ENCODE measurements around the gene AACS.

DNA sequence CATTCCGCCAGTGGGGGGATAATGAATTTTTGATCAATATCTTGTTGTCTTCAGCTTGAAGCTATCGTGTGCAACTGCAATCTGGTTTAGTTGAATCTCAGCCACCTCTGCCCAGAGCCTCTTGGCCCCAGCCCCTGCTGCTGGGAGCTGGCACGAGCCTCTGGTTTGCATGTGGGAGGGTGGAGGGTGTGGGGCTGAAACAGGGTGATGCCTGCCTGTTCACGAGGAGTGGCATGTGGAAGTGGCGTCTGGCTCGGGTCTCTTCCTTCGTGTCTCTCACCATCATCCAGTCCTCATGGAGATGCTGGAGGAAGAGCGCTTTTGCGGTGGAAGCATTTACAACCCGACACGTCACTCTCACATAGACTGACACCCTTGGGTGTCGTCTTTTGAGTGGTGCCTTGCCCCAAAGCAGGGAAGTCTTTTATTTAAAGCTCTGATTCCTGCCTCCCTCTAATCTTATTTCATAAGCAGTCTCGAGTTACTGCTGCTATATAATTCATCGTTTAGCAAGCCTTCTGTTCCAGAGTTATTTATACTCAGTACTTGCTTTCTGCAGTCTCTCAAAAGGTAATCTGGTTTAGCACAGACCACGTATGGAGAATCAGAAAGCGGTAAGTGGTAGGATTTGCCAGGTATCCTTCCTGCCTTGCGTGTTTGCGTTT lies 64.5 kb downstream of the AACS start:
- TF ChIP-seq ZZZ3 (CRISPR knock-in tag; IDR thresholded peaks at IDR 0.05; ENCODE audit: borderline replicate concordance) (no peak), POLR2AphosphoS5 (IDR thresholded peaks at IDR 0.05; ENCODE audit: low read depth, low read length) (no peak), ZNF335 (CRISPR knock-in tag; IDR thresholded peaks at IDR 0.05) (no peak), SRF (IDR thresholded peaks at IDR 0.05; ENCODE audit: low read depth, low read length) (no peak)
